ENCODE measurements around the gene VDR.

The VDR gene

GRCh38 chr12:47892819-47893218 lies 12.0 kb downstream of the VDR start:
- DNase-seq, result peak in 2 of 3 donors; percentile 12 to 19

- peak; percentile 20 to 60 (median 39) for DNase-seq
Measured at GRCh38 chr12:47891356-47891755, 13.4 kb downstream of the VDR start.

- DNase-seq, result peak; percentile 76 to 86 (median 86)
Measured at GRCh38 chr12:47889040-47889439, 15.8 kb downstream of the VDR start.

GRCh38 chr12:47888153-47888819 lies 16.5 kb downstream of the VDR start:
- no peak for DNase-seq

- no peak for DNase-seq
Measured at GRCh38 chr12:47887529-47887928, 17.3 kb downstream of the VDR start.

GRCh38 chr12:47886510-47887240 lies 18.1 kb downstream of the VDR start:
- no peak for DNase-seq

GRCh38 chr12:47885566-47885965 lies 19.2 kb downstream of the VDR start:
- no peak for DNase-seq

GRCh38 chr12:47885012-47885501 lies 19.7 kb downstream of the VDR start:
- DNase-seq, result no peak

- no peak for DNase-seq
Measured at GRCh38 chr12:47884501-47884900, 20.3 kb downstream of the VDR start.

GRCh38 chr12:47883663-47884195 lies 21.1 kb downstream of the VDR start:
- no peak for DNase-seq

GRCh38 chr12:47882781-47883546 lies 21.8 kb downstream of the VDR start:
- peak; percentile 78 to 86 (median 80) for DNase-seq

GRCh38 chr12:47881826-47882427 lies 22.9 kb downstream of the VDR start:
- DNase-seq, result peak; percentile 75 to 87 (median 76)

- DNase-seq, result no peak
Measured at GRCh38 chr12:47881051-47881450, 23.7 kb downstream of the VDR start.

- DNase-seq, result no peak
Measured at GRCh38 chr12:47878918-47879481, 25.8 kb downstream of the VDR start.

- no peak for DNase-seq
Measured at GRCh38 chr12:47878293-47878917, 26.4 kb downstream of the VDR start.

GRCh38 chr12:47877081-47877480 lies 27.7 kb downstream of the VDR start:
- DNase-seq, result no peak

GRCh38 chr12:47876440-47876960 lies 28.3 kb downstream of the VDR start:
- no peak for DNase-seq

- no peak for DNase-seq
Measured at GRCh38 chr12:47875746-47876439, 28.9 kb downstream of the VDR start.

GRCh38 chr12:47874316-47874715 lies 30.5 kb downstream of the VDR start:
- DNase-seq, result no peak

- DNase-seq, result peak; percentile 55 to 67 (median 56)
Measured at GRCh38 chr12:47870175-47870781, 34.5 kb downstream of the VDR start.

Data from suppressor macrophage treated with lipopolysaccharide for 1 hour (primary cell).